PC-9 (cell line): ENCODE results near the gene TBC1D3B. TPM values are rescaled to one million over a fixed set of nuclear protein-coding genes. Genes with fewer than 3 reads are reported as not detected.
"Not testable (repeated sequence)": the region's sequence is repeated elsewhere in the genome, so short reads cannot be mapped to it uniquely, and the experiment has no call there.

Experiments used
- BruUV-seq: library from RNA; stranded (reverse); fragments of 400-500 nt; replicated peaks from 2 replicates; lab custom pipeline; 2021; lab: Mats Ljungman, UMichigan
- CTCF ChIA-PET: fragments of 300-600 bp; sonication (Branson Sonifier 250); formaldehyde crosslinking; loops from one replicate; lab custom pipeline; 2022; ENCODE audit warnings: antibody characterized with exemption; lab: Charles Lee
- POLR2A ChIA-PET: fragments of 300-600 bp; sonication (Branson Sonifier 250); formaldehyde crosslinking; loops from one replicate; lab custom pipeline; 2022; ENCODE audit warnings: antibody characterized with exemption; ENCODE audit not compliant: unreplicated experiment; lab: Charles Lee
- DNase-seq, 2 experiments: peaks; one replicate each; pipeline versions ENCODE4 v3.0.0 to v3.0.0-alpha.2; 2015 to 2022; ENCODE audit warnings: mixed read lengths in 1 of 2
- H2AFZ ChIP-seq: fragments of 200-600 bp; sonication (generic); 2 replicates; pipeline ENCODE4 v1.8.1; 2017; ENCODE audit warnings: antibody characterized with exemption
- H3F3A ChIP-seq: fragments of 200-600 bp; sonication (generic); 2 replicates; pipeline ENCODE4 v1.8.1; 2017; ENCODE audit warnings: antibody characterized with exemption, mild to moderate bottlenecking, low read depth; ENCODE audit not compliant: insufficient read depth
- H3K27ac ChIP-seq: fragments of 200-600 bp; sonication (generic); 2 replicates; pipeline ENCODE4 v1.6.1; 2016; ENCODE audit warnings: mixed run types
- H3K27me3 ChIP-seq: fragments of 200-600 bp; sonication (generic); 2 replicates; pipeline ENCODE4 v1.6.1; 2016; ENCODE audit warnings: low read depth, mixed run types; ENCODE audit not compliant: insufficient read depth
- H3K36me3 ChIP-seq: fragments of 200-600 bp; sonication (generic); 2 replicates; pipeline ENCODE4 v1.6.1; 2016; ENCODE audit warnings: low read depth, mixed run types
- H3K4me1 ChIP-seq: fragments of 200-600 bp; sonication (generic); replicated peaks from 2 replicates; pipeline ENCODE4 v1.6.1; 2016; ENCODE audit warnings: mixed run types; ENCODE audit not compliant: insufficient read depth
- H3K4me2 ChIP-seq: fragments of 200-600 bp; sonication (generic); 2 replicates; pipeline ENCODE4 v1.6.1; 2017; ENCODE audit warnings: mixed run types
- H3K4me3 ChIP-seq: fragments of 200-600 bp; sonication (generic); 2 replicates; pipeline ENCODE4 v1.6.1; 2016; ENCODE audit warnings: mixed run types
- H3K79me2 ChIP-seq: fragments of 200-600 bp; sonication (generic); 2 replicates; pipeline ENCODE4 v1.6.1; 2017; ENCODE audit warnings: low read depth, mixed run types
- H3K9me2 ChIP-seq: fragments of 200-600 bp; sonication (generic); 2 replicates; pipeline ENCODE4 v1.8.1; 2017; ENCODE audit warnings: mild to moderate bottlenecking; ENCODE audit not compliant: insufficient read depth
- H3K9me3 ChIP-seq: fragments of 200-600 bp; sonication (generic); 2 replicates; pipeline ENCODE4 v1.8.1; 2016; ENCODE audit warnings: low read depth; ENCODE audit not compliant: insufficient read depth
- H4K20me1 ChIP-seq: fragments of 200-600 bp; sonication (generic); 2 replicates; pipeline ENCODE4 v1.8.1; 2017; ENCODE audit not compliant: insufficient read depth
- EZH2 ChIP-seq: fragments of 200-600 bp; sonication (generic); IDR thresholded peaks from 2 replicates; pipeline ENCODE4 v1.8.0; 2017; ENCODE audit warnings: antibody characterized with exemption, low read depth
- intact Hi-C: fragments of 100-400 bp; cut with micrococcal nuclease; formaldehyde crosslinking; loops from one replicate; pipeline ENCODE4 v1.10.0; 2022; ENCODE audit not compliant: unreplicated experiment
- total RNA-seq: library from RNA; stranded (reverse); gene quantifications from 2 replicates; pipeline ENCODE4 v1.2.3, GENCODE V29; 2021
- TF ChIP-seq, protein P1 (sequence below): fragments of 200-600 bp; sonication (generic); conservative IDR thresholded peaks from 2 replicates; pipeline ENCODE4 v1.6.1; 2017; ENCODE audit warnings: mixed run types, antibody characterized with exemption, mild to moderate bottlenecking, moderate library complexity

TBC1D3B gene
- total RNA-seq, 1 experiment from 2014 or later, result 13.8 TPM

DNA sequence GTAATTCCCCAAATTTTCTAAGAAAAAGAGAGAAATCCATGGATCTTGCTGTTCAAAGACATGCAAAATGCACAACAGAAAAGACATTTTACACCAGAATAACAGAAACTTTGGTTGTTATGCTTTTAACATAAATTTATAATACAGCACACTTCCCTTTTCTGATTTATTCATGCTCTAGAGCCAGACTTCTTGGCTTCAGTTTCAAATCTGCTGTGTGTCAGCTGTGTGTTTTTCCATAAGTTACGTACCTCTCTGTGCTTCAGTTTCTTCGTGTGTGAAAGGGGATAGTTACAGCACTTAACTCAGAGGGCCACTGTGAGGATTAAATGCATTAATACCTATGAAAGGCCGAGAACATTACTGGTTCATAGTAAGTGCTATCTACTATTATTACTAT, 26.9 kb upstream of the TBC1D3B start:
- Histone ChIP-seq H2AFZ (no peak overlapping the region), H3K9me2 (no peaks in the 10 kb centered on the region), H3K4me1 (no peaks in the 10 kb centered on the region), H3F3A (no peaks in the 10 kb centered on the region), H3K27ac (no peak overlapping the region), H3K79me2 (no peaks in the 10 kb centered on the region), H3K4me3 (no peak overlapping the region), H4K20me1 (no peaks in the 10 kb centered on the region), H3K4me2 (no peak overlapping the region), H3K27me3 (peaks cover 72% of the 10 kb centered on the region), H3K36me3 (no peaks in the 10 kb centered on the region), H3K9me3 (no peaks in the 10 kb centered on the region)
- ChIA-PET CTCF (no interaction called here), POLR2A (no interaction called here)
- intact Hi-C loops, result no loop called here
- no TSS peak for BruUV-seq
- TF ChIP-seq EZH2, result no peak
- TF ChIP-seq, protein P1, sequence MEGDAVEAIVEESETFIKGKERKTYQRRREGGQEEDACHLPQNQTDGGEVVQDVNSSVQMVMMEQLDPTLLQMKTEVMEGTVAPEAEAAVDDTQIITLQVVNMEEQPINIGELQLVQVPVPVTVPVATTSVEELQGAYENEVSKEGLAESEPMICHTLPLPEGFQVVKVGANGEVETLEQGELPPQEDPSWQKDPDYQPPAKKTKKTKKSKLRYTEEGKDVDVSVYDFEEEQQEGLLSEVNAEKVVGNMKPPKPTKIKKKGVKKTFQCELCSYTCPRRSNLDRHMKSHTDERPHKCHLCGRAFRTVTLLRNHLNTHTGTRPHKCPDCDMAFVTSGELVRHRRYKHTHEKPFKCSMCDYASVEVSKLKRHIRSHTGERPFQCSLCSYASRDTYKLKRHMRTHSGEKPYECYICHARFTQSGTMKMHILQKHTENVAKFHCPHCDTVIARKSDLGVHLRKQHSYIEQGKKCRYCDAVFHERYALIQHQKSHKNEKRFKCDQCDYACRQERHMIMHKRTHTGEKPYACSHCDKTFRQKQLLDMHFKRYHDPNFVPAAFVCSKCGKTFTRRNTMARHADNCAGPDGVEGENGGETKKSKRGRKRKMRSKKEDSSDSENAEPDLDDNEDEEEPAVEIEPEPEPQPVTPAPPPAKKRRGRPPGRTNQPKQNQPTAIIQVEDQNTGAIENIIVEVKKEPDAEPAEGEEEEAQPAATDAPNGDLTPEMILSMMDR, result no peak
- DNase-seq, result no peak

DNA sequence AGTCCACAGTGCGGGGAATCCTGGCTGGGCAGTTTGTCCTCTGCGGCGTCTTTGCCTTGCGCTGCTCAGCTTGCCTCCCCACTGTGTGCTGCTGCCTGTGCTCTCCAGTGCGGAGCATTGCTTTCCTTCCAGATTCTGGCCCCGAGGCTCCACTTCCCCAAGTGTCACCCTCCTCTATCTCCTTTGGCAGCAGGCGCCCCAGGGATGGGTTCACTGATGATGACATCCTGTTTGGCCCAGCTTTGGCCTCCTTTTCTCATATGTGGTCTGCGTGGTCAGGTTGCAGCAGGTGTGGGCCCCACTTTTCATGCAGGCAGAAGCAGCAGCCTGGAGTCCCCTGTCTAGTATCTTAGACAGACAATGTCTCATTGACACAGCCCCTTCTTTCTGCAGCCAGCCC, 25.1 kb upstream of the TBC1D3B start:
- CTCF ChIA-PET, H3K9me3 ChIP-seq, BruUV-seq, DNase-seq, H3K4me1 ChIP-seq, H3F3A ChIP-seq, H3K36me3 ChIP-seq, H3K27ac ChIP-seq, POLR2A ChIA-PET, H3K4me2 ChIP-seq, H3K4me3 ChIP-seq, H4K20me1 ChIP-seq, intact Hi-C loops, H3K79me2 ChIP-seq, H3K9me2 ChIP-seq, H2AFZ ChIP-seq: not testable (repeated sequence)
- peaks cover 74% of the 10 kb centered on the region for H3K27me3 ChIP-seq

DNA sequence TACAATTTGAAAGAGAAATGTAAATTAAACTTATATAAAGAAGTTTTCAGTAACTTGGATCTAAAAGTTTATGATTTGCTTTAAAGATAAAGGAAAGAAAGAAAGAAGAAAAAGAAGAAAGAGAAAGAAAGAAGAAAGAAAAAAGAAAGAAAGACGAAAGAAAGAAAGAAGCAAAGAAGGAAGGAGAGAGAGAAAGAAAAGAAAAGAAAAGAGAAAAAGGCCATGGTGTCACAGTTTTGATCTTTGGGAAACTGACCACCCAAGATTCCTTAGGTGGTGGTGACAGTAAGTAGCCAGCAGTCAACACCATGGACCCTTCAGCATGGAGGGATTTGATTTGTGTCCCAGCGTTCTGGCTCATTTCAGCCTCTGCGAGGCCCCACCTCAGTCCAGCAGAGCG, 24.7 kb upstream of the TBC1D3B start:
- H3K9me3 ChIP-seq, intact Hi-C loops, CTCF ChIA-PET, BruUV-seq, H2AFZ ChIP-seq, H3K27ac ChIP-seq, H3K4me3 ChIP-seq, POLR2A ChIA-PET, H3K36me3 ChIP-seq, H4K20me1 ChIP-seq, H3K4me2 ChIP-seq, H3F3A ChIP-seq, DNase-seq, H3K9me2 ChIP-seq, H3K79me2 ChIP-seq, H3K4me1 ChIP-seq: not testable (repeated sequence)
- peaks cover 74% of the 10 kb centered on the region for H3K27me3 ChIP-seq

DNA sequence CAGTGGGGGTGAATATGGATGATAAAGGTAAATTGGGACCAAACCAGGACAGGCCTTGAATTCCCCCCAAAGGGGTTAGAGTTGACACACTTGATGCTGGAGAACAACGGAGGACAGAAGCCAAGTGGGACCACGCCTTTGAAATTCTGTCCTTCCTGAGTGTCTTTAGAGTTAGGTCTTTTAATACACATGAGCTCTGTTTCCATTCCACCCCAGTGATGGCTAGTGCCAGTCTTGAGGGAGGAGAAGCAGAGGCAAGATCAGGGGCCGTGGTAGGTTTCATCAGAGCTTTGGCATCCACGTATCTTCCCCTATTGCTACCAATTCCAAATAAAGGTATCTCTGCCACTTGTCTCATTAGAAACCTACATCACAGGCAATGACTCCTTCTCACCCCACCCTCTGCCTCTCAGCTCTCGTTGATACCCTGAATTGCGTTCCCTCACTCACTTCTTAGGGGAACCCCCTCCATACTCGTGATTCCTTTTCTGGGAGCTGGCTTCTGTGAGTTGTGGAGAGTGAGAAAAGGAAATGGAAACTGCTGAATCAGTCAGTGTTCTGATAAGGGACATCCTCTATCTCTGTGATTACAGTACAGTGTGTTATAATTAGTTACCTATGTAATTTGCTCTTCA, 22.5 kb upstream of the TBC1D3B start:
- BruUV-seq, result no TSS peak
- DNase-seq, result no peak
- ChIA-PET POLR2A (no interaction called here), CTCF (no interaction called here)
- Histone ChIP-seq H4K20me1 (no peaks in the 10 kb centered on the region), H3K9me2 (no peaks in the 10 kb centered on the region), H3K79me2 (no peaks in the 10 kb centered on the region), H3K4me1 (no peaks in the 10 kb centered on the region), H3K27me3 (peaks cover 72% of the 10 kb centered on the region), H3K27ac (no peak overlapping the region), H3K9me3 (no peaks in the 10 kb centered on the region), H3K36me3 (no peaks in the 10 kb centered on the region), H3K4me2 (no peak overlapping the region), H3K4me3 (no peak overlapping the region), H2AFZ (no peak overlapping the region), H3F3A (no peaks in the 10 kb centered on the region)
- TF ChIP-seq, protein P1, result no peak
- no peak for TF ChIP-seq EZH2
- intact Hi-C loops, result no loop called here
